ENCODE results near the gene PKHD1. TPM values are rescaled to one million over a fixed set of nuclear protein-coding genes. Genes with fewer than 3 reads are reported as not detected.

PKHD1 gene
- total and polyA plus RNA-seq, 2 of the 13 experiments (the other 11 are each of a cell fraction or from before 2014, with no cell fraction given) = 0.01 to 0.13 TPM

DNA sequence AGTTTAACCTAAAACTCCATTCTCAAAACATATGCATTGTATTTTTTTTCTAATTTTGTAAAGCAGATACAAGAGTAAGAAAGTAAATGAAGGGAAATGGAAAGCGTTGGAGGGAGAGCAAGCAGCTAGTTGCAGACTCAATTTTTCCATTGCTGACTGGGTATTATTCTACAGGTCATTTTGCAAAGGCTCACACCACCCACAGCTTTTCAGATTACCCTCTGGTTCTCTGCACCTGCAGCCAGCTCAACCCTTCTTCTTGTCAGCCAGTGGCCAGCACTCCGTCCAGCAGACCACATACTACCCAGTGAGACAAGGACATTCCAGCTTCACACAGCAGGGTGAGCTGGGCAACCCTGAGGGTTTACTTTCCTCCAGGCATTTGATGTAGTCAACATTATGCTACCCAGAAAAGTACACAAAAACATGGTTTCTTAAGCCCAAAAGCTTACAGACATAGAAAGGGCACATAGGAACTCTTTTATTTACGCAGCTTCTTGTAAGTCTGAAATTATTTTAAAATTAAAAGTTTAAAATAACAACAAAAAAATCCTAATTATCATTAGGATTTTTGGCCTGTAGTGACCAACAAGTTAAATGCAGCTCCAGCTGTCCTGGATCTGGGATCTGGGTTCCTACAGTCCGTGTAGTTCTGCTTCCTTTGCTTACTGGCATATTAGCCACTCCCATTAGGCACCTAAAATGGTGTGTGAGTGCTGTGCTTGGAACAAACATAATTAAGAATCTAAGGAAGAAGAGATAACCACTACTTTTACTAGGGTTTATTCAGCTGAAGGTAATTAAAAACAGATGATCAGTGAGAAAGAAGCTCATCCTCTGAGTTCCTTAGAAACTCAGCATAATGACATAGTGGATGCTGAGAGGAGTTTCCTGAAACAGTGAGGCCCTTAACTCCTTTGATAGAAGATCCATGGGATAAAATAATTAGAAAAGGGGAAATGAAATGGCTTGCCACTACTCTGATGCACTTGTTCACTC, 185.3 kb downstream of the PKHD1 start (continued):
- TF ChIP-seq ZNF143 (CRISPR knock-in tag; IDR thresholded peaks at IDR 0.05) (no peak), RXRA (CRISPR knock-in tag; IDR thresholded peaks at IDR 0.05) (no peak), DMAP1 (CRISPR knock-in tag; IDR thresholded peaks at IDR 0.05) (no peak), THAP11 (CRISPR knock-in tag; IDR thresholded peaks at IDR 0.05) (no peak)

DNA sequence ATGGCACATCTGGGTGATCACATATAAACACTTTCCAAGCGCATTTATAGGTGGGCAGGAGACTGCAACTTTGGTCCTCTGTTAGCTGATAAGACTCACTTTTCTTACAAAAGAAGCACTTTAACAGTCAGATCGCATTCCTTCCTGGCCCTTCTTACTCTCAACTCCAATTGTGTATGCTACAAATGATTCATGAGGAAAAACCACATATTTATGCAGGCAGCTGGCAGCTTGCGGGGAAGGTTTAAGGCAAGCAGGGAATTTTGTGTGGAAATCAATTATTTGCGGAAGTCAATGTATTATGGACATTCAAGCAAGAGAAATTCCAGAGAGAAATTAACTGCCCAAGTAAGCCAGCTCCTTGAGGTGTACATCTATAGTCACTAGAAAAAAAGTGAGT, 194.0 kb downstream of the PKHD1 start:
- H3K36me3 ChIP-seq (replicated peaks in 1 of 2; ENCODE audit: control insufficient read depth in 1 of 2, insufficient read depth in 2 of 2, low read length in 2 of 2) = no peaks in the 10 kb centered on the region
- H3K4me2 ChIP-seq (ENCODE audit: low read depth, low read length) = no peak overlapping the region

More for the DNA sequence above, 194.0 kb downstream of the PKHD1 start:
- no peaks in the 10 kb centered on the region for H3K27me3 ChIP-seq (ENCODE audit: control insufficient read depth in 1 of 2, insufficient read depth in 2 of 2, low read length in 2 of 2)
- no peak overlapping the region for H3K27ac ChIP-seq (ENCODE audit: extremely low read length, insufficient read depth, low read length)
- H3K79me2 ChIP-seq (ENCODE audit: insufficient read depth, low read length) = no peaks in the 10 kb centered on the region
- H3K4me1 ChIP-seq (ENCODE audit: insufficient read depth, low read length) = no peaks in the 10 kb centered on the region
- H3K9me3 ChIP-seq (ENCODE audit: low read length) = no peaks in the 10 kb centered on the region
- ChIA-PET POLR2A (no interaction called here), CTCF (ENCODE audit: low intra/inter-chr PET ratio, low total read pairs) (no interaction called here)
- BruUV-seq (replicated peaks) = no TSS peak
- no peak overlapping the region for H2AFZ ChIP-seq (ENCODE audit: low read length)
- DNase-seq (ENCODE audit: low spot score) (no peak), ATAC-seq (no peak), FAIRE-seq (no peak)
- intact Hi-C loops (cut with micrococcal nuclease; ENCODE audit: unreplicated experiment) = no loop called here
- H3K4me3 ChIP-seq (replicated peaks in 1 of 3; ENCODE audit: insufficient read depth in 1 of 3, low read depth in 2 of 3, low read length in 3 of 3) = no peak overlapping the region
- TF ChIP-seq, protein P1, sequence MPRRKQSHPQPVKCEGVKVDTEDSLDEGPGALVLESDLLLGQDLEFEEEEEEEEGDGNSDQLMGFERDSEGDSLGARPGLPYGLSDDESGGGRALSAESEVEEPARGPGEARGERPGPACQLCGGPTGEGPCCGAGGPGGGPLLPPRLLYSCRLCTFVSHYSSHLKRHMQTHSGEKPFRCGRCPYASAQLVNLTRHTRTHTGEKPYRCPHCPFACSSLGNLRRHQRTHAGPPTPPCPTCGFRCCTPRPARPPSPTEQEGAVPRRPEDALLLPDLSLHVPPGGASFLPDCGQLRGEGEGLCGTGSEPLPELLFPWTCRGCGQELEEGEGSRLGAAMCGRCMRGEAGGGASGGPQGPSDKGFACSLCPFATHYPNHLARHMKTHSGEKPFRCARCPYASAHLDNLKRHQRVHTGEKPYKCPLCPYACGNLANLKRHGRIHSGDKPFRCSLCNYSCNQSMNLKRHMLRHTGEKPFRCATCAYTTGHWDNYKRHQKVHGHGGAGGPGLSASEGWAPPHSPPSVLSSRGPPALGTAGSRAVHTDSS (CRISPR knock-in tag; conservative IDR thresholded peaks at IDR 0.05) = no peak
- TF ChIP-seq ZSCAN30 (CRISPR knock-in tag; IDR thresholded peaks at IDR 0.05) (no peak), ZNF878 (CRISPR knock-in tag; IDR thresholded peaks at IDR 0.05) (no peak), ZNF782 (CRISPR knock-in tag; IDR thresholded peaks at IDR 0.05; ENCODE audit: borderline replicate concordance) (no peak), NCOA5 (CRISPR knock-in tag; IDR thresholded peaks at IDR 0.05) (no peak), HNRNPK (IDR thresholded peaks at IDR 0.05; ENCODE audit: low read depth, low read length, poor library complexity, severe bottlenecking) (no peak), EZH2 (conservative IDR thresholded peaks at IDR 0.05; ENCODE audit: low read depth, low read length) (no peak), POLR2G (IDR thresholded peaks at IDR 0.05; ENCODE audit: low read depth, low read length) (no peak), SALL2 (CRISPR knock-in tag; IDR thresholded peaks at IDR 0.05) (no peak), NAIF1 (CRISPR knock-in tag; IDR thresholded peaks at IDR 0.05; ENCODE audit: borderline replicate concordance) (no peak), GTF3A (CRISPR knock-in tag; conservative IDR thresholded peaks at IDR 0.05) (no peak)
- TF ChIP-seq, protein P2, sequence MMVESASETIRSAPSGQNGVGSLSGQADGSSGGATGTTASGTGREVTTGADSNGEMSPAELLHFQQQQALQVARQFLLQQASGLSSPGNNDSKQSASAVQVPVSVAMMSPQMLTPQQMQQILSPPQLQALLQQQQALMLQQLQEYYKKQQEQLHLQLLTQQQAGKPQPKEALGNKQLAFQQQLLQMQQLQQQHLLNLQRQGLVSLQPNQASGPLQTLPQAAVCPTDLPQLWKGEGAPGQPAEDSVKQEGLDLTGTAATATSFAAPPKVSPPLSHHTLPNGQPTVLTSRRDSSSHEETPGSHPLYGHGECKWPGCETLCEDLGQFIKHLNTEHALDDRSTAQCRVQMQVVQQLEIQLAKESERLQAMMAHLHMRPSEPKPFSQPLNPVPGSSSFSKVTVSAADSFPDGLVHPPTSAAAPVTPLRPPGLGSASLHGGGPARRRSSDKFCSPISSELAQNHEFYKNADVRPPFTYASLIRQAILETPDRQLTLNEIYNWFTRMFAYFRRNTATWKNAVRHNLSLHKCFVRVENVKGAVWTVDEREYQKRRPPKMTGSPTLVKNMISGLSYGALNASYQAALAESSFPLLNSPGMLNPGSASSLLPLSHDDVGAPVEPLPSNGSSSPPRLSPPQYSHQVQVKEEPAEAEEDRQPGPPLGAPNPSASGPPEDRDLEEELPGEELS (CRISPR knock-in tag; IDR thresholded peaks at IDR 0.05) = no peak
- TF ChIP-seq, protein P3, sequence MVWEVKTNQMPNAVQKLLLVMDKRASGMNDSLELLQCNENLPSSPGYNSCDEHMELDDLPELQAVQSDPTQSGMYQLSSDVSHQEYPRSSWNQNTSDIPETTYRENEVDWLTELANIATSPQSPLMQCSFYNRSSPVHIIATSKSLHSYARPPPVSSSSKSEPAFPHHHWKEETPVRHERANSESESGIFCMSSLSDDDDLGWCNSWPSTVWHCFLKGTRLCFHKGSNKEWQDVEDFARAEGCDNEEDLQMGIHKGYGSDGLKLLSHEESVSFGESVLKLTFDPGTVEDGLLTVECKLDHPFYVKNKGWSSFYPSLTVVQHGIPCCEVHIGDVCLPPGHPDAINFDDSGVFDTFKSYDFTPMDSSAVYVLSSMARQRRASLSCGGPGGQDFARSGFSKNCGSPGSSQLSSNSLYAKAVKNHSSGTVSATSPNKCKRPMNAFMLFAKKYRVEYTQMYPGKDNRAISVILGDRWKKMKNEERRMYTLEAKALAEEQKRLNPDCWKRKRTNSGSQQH (CRISPR knock-in tag; IDR thresholded peaks at IDR 0.05; ENCODE audit: low read depth) = no peak
- in situ Hi-C loops (cut with HindIII; ENCODE audit: extremely low pct_ligation_motif_present, low pct_unique_long_range_greater_than_20kb) = no loop called here
- WGBS (ENCODE audit: low lambda C conversion rate) = 50% methylated on average over 4 of the region's 4 CpGs
- no peaks in the 10 kb centered on the region for H4K20me1 ChIP-seq (ENCODE audit: insufficient read depth, low read length)
- no peak overlapping the region for H3K9ac ChIP-seq (ENCODE audit: insufficient read depth, low read depth, low read length)

Measured in HepG2 (cell line).